Activated CD8-positive, alpha-beta T cell treated with anti-CD3 and anti-CD28 coated beads for 36 hours (primary cell): ENCODE data around the gene NAA10. TPM values are rescaled to one million over a fixed set of nuclear protein-coding genes. Genes with fewer than 3 reads are reported as not detected.

Experiments
- ATAC-seq: fragments of 200-7000 bp; cut with Tn5 transposase; one replicate; pipeline ENCODE4 v1.10.0; 2021; ENCODE audit warnings: mild to moderate bottlenecking, moderate library complexity
- CTCF ChIA-PET: fragments of 350-600 bp; sonication (Branson Sonifier 250); formaldehyde crosslinking; loops from one replicate; lab custom pipeline; 2021; ENCODE audit warnings: antibody characterized with exemption; lab: Charles Lee
- POLR2A ChIA-PET: fragments of 350-600 bp; sonication (Branson Sonifier 250); formaldehyde crosslinking; loops from one replicate; lab custom pipeline; 2021; ENCODE audit warnings: antibody characterized with exemption; lab: Charles Lee
- DNase-seq: peaks from one replicate; pipeline ENCODE4 v3.0.0-alpha.2; 2020
- H3K27ac Mint-ChIP-seq: one replicate; pipeline ENCODE4 v1.8.0; 2021; ENCODE audit warnings: mild to moderate bottlenecking, mixed read lengths
- H3K27me3 Mint-ChIP-seq: one replicate; pipeline ENCODE4 v1.8.0; 2021; ENCODE audit warnings: mixed read lengths
- H3K36me3 Mint-ChIP-seq: one replicate; pipeline ENCODE4 v1.8.0; 2021; ENCODE audit warnings: low read depth, mixed read lengths
- H3K4me1 Mint-ChIP-seq: one replicate; pipeline ENCODE4 v1.8.0; 2021; ENCODE audit warnings: low read depth, mixed read lengths
- H3K4me3 Mint-ChIP-seq: one replicate; pipeline ENCODE4 v1.8.0; 2021; ENCODE audit warnings: mild to moderate bottlenecking, moderate library complexity, mixed read lengths
- H3K9me3 Mint-ChIP-seq: one replicate; pipeline ENCODE4 v1.8.0; 2021; ENCODE audit warnings: mixed read lengths
- CTCF ChIP-seq: fragments of 200-600 bp; IDR thresholded peaks from one replicate; pipeline ENCODE4 v1.8.0; 2022; ENCODE audit warnings: antibody characterized with exemption, mild to moderate bottlenecking
- intact Hi-C: fragments of 100-400 bp; cut with micrococcal nuclease; formaldehyde crosslinking; loops from one replicate; pipeline ENCODE4 v1.10.0; 2022
- total RNA-seq, 2 experiments: library from RNA; stranded (reverse); gene quantifications; one replicate each; pipeline ENCODE4 v1.2.3, GENCODE V29; 2021

Gene NAA10
- total RNA-seq, 2 experiments from 2014 or later: 123 to 136 TPM

GRCh38 chrX:153919281-153919680 lies 15.6 kb downstream of the NAA10 start:
- peaks cover 15% of the 10 kb centered on the region for H3K4me1 Mint-ChIP-seq
- TF ChIP-seq CTCF: no peak
- no peak overlapping the region for H3K27ac Mint-ChIP-seq
- H3K4me3 Mint-ChIP-seq: no peak overlapping the region
- CTCF ChIA-PET: no interaction called here
- ATAC-seq: no peak
- intact Hi-C loops: no loop called here
- H3K9me3 Mint-ChIP-seq: no peaks in the 10 kb centered on the region
- DNase-seq: no peak
- peaks cover 43% of the 10 kb centered on the region for H3K36me3 Mint-ChIP-seq
- H3K27me3 Mint-ChIP-seq: no peaks in the 10 kb centered on the region
- POLR2A ChIA-PET: no interaction called here

GRCh38 chrX:153917869-153918268 lies 17.0 kb downstream of the NAA10 start:
- DNase-seq (no peak), ATAC-seq (no peak)
- Mint-ChIP-seq H3K27me3 (no peaks in the 10 kb centered on the region), H3K9me3 (no peaks in the 10 kb centered on the region), H3K4me3 (no peak overlapping the region), H3K4me1 (peaks cover 9% of the 10 kb centered on the region), H3K27ac (no peak overlapping the region), H3K36me3 (peaks cover 34% of the 10 kb centered on the region)
- ChIA-PET CTCF (no interaction called here), POLR2A (interaction anchor here (0.7 to 1.2 kb wide), 2 partner anchors 11 to 31 kb away, joined by 3 read pairs; no protein-coding TSS in a partner anchor)
- intact Hi-C loops: no loop called here
- no peak for TF ChIP-seq CTCF

GRCh38 chrX:153913701-153914100 lies 21.1 kb downstream of the NAA10 start:
- DNase-seq: no peak
- POLR2A ChIA-PET: interaction anchor here (0.8 kb wide), 1 partner anchor 12 kb away, joined by 3 read pairs; no protein-coding TSS in a partner anchor

GRCh38 chrX:153913211-153913610 lies 21.6 kb downstream of the NAA10 start:
- DNase-seq (no peak), ATAC-seq (no peak)
- peaks cover 4% of the 10 kb centered on the region for H3K4me1 Mint-ChIP-seq
- no peak overlapping the region for H3K27ac Mint-ChIP-seq
- no peaks in the 10 kb centered on the region for H3K9me3 Mint-ChIP-seq
- H3K4me3 Mint-ChIP-seq: no peak overlapping the region
- no peak for TF ChIP-seq CTCF
- no peaks in the 10 kb centered on the region for H3K27me3 Mint-ChIP-seq
- POLR2A ChIA-PET: interaction anchor here (0.8 kb wide), 1 partner anchor 12 kb away, joined by 3 read pairs; no protein-coding TSS in a partner anchor
- peaks cover 14% of the 10 kb centered on the region for H3K36me3 Mint-ChIP-seq
- CTCF ChIA-PET: no interaction called here
- intact Hi-C loops: no loop called here

More at GRCh38 chrX:153913701-153914100, 21.1 kb downstream of the NAA10 start:
- peaks cover 4% of the 10 kb centered on the region for H3K4me1 Mint-ChIP-seq
- peaks cover 19% of the 10 kb centered on the region for H3K36me3 Mint-ChIP-seq
- no peak for ATAC-seq
- no peaks in the 10 kb centered on the region for H3K9me3 Mint-ChIP-seq
- CTCF ChIA-PET: no interaction called here
- no peak for TF ChIP-seq CTCF
- intact Hi-C loops: no loop called here
- no peak overlapping the region for H3K4me3 Mint-ChIP-seq
- no peaks in the 10 kb centered on the region for H3K27me3 Mint-ChIP-seq
- H3K27ac Mint-ChIP-seq: no peak overlapping the region

GRCh38 chrX:153911798-153912197 lies 23.0 kb downstream of the NAA10 start:
- intact Hi-C loops: no loop called here
- no peak for TF ChIP-seq CTCF
- H3K27me3 Mint-ChIP-seq: no peaks in the 10 kb centered on the region
- CTCF ChIA-PET: no interaction called here
- DNase-seq (no peak), ATAC-seq (no peak)
- no peak overlapping the region for H3K4me3 Mint-ChIP-seq
- H3K36me3 Mint-ChIP-seq: peaks cover 8% of the 10 kb centered on the region
- no peaks in the 10 kb centered on the region for H3K9me3 Mint-ChIP-seq
- peak overlapping the region; percentile 37 for H3K27ac Mint-ChIP-seq
- POLR2A ChIA-PET: interaction anchor here (2.0 kb wide), 1 partner anchor 13 kb away, joined by 5 read pairs; no protein-coding TSS in a partner anchor
- H3K4me1 Mint-ChIP-seq: peaks cover 4% of the 10 kb centered on the region
